SJSA1 (cell line): ENCODE results near the gene TSHZ2. TPM values are rescaled to one million over a fixed set of nuclear protein-coding genes. Genes with fewer than 3 reads are reported as not detected.
"Not testable (repeated sequence)": the region's sequence is repeated elsewhere in the genome, so short reads cannot be mapped to it uniquely, and the experiment has no call there.

ENCODE experiments used
- DNase-seq, 2 experiments: peaks; one replicate each; pipeline ENCODE4 v3.0.0-alpha.2; 2015 to 2020; ENCODE audit warnings: low spot score in 2 of 2, low read depth in 1 of 2
- H3K27ac ChIP-seq: fragments of 250-450 bp; sonication (Bioruptor Pico); 2 replicates; pipeline ENCODE4 v1.5.1; 2020; ENCODE audit warnings: mild to moderate bottlenecking, moderate library complexity
- H3K27me3 ChIP-seq: fragments of 250-450 bp; sonication (Bioruptor Pico); replicated peaks from 2 replicates; pipeline ENCODE4 v1.5.1; 2020; ENCODE audit warnings: mild to moderate bottlenecking, moderate library complexity
- H3K36me3 ChIP-seq: fragments of 250-450 bp; sonication (Bioruptor Pico); 2 replicates; pipeline ENCODE4 v1.5.1; 2020; ENCODE audit warnings: mild to moderate bottlenecking
- H3K4me1 ChIP-seq: fragments of 250-450 bp; sonication (Bioruptor Pico); replicated peaks from 2 replicates; pipeline ENCODE4 v1.6.1; 2021; ENCODE audit warnings: mild to moderate bottlenecking
- H3K4me3 ChIP-seq: fragments of 250-450 bp; sonication (Bioruptor Pico); 2 replicates; pipeline ENCODE4 v1.5.1; 2020; ENCODE audit warnings: mild to moderate bottlenecking
- H3K9me3 ChIP-seq: fragments of 250-450 bp; sonication (Bioruptor Pico); replicated peaks from 2 replicates; pipeline ENCODE4 v1.5.1; 2020; ENCODE audit warnings: mild to moderate bottlenecking
- total RNA-seq: library from RNA; depleted of rRNA; stranded (reverse); fragments of >200 nt; shearing (Covaris generic); gene quantifications from 2 replicates; pipeline ENCODE4 v1.2.3, GENCODE V29; 2014

The TSHZ2 gene
- total RNA-seq, 1 experiment from 2014 or later = not detected

- H3K9me3 ChIP-seq = no peaks in the 10 kb centered on the region
- DNase-seq = no peak
- no peaks in the 10 kb centered on the region for H3K36me3 ChIP-seq
- H3K27ac ChIP-seq = no peak overlapping the region
- no peaks in the 10 kb centered on the region for H3K4me1 ChIP-seq
- H3K4me3 ChIP-seq = no peak overlapping the region
- no peaks in the 10 kb centered on the region for H3K27me3 ChIP-seq
Observed at GRCh38 chr20:53463101-53463972, 491.2 kb downstream of the TSHZ2 start.

GRCh38 chr20:53466279-53466678 lies 494.1 kb downstream of the TSHZ2 start:
- DNase-seq = no peak
- H3K4me1 ChIP-seq = no peaks in the 10 kb centered on the region
- no peak overlapping the region for H3K4me3 ChIP-seq
- no peaks in the 10 kb centered on the region for H3K27me3 ChIP-seq
- no peaks in the 10 kb centered on the region for H3K9me3 ChIP-seq
- H3K27ac ChIP-seq = no peak overlapping the region
- H3K36me3 ChIP-seq = no peaks in the 10 kb centered on the region

GRCh38 chr20:53468587-53468986 lies 496.4 kb downstream of the TSHZ2 start:
- no peaks in the 10 kb centered on the region for H3K4me1 ChIP-seq
- no peaks in the 10 kb centered on the region for H3K36me3 ChIP-seq
- no peaks in the 10 kb centered on the region for H3K27me3 ChIP-seq
- H3K4me3 ChIP-seq = no peak overlapping the region
- no peaks in the 10 kb centered on the region for H3K9me3 ChIP-seq
- H3K27ac ChIP-seq = no peak overlapping the region
- DNase-seq = no peak

- H3K4me1 ChIP-seq, H3K27ac ChIP-seq, H3K36me3 ChIP-seq, H3K27me3 ChIP-seq, DNase-seq, H3K9me3 ChIP-seq, H3K4me3 ChIP-seq: not testable (repeated sequence)
Observed at GRCh38 chr20:53472859-53473258, 500.7 kb downstream of the TSHZ2 start.

- Histone ChIP-seq H3K27me3 (no peaks in the 10 kb centered on the region), H3K27ac (no peak overlapping the region), H3K4me1 (no peaks in the 10 kb centered on the region), H3K4me3 (no peak overlapping the region), H3K9me3 (no peaks in the 10 kb centered on the region), H3K36me3 (no peaks in the 10 kb centered on the region)
- no peak for DNase-seq
Observed at GRCh38 chr20:53480913-53481312, 508.8 kb downstream of the TSHZ2 start.

GRCh38 chr20:53487461-53488200 lies 515.5 kb downstream of the TSHZ2 start:
- Histone ChIP-seq H3K4me3 (no peak overlapping the region), H3K36me3 (no peaks in the 10 kb centered on the region), H3K4me1 (no peaks in the 10 kb centered on the region), H3K27me3 (peaks cover 9% of the 10 kb centered on the region), H3K9me3 (no peaks in the 10 kb centered on the region), H3K27ac (no peak overlapping the region)
- no peak for DNase-seq

- Histone ChIP-seq H3K4me1 (no peaks in the 10 kb centered on the region), H3K9me3 (no peaks in the 10 kb centered on the region), H3K27ac (no peak overlapping the region), H3K36me3 (no peaks in the 10 kb centered on the region), H3K27me3 (peaks cover 12% of the 10 kb centered on the region), H3K4me3 (no peak overlapping the region)
- DNase-seq = no peak
Observed at GRCh38 chr20:53488775-53489272, 516.7 kb downstream of the TSHZ2 start.

GRCh38 chr20:53489528-53489927 lies 517.4 kb downstream of the TSHZ2 start:
- no peak overlapping the region for H3K27ac ChIP-seq
- H3K27me3 ChIP-seq = peaks cover 12% of the 10 kb centered on the region
- no peaks in the 10 kb centered on the region for H3K9me3 ChIP-seq
- no peaks in the 10 kb centered on the region for H3K36me3 ChIP-seq
- DNase-seq = no peak
- H3K4me1 ChIP-seq = no peaks in the 10 kb centered on the region
- H3K4me3 ChIP-seq = no peak overlapping the region

- Histone ChIP-seq H3K4me3 (no peak overlapping the region), H3K9me3 (no peaks in the 10 kb centered on the region), H3K27ac (no peak overlapping the region), H3K4me1 (no peaks in the 10 kb centered on the region), H3K36me3 (no peaks in the 10 kb centered on the region), H3K27me3 (peaks cover 12% of the 10 kb centered on the region)
- no peak for DNase-seq
Observed at GRCh38 chr20:53490620-53491019, 518.5 kb downstream of the TSHZ2 start.

GRCh38 chr20:53491462-53491861 lies 519.3 kb downstream of the TSHZ2 start:
- no peak for DNase-seq
- Histone ChIP-seq H3K36me3 (no peaks in the 10 kb centered on the region), H3K27me3 (peaks cover 12% of the 10 kb centered on the region), H3K4me3 (no peak overlapping the region), H3K4me1 (no peaks in the 10 kb centered on the region), H3K27ac (no peak overlapping the region), H3K9me3 (no peaks in the 10 kb centered on the region)

GRCh38 chr20:53492212-53492611 lies 520.1 kb downstream of the TSHZ2 start:
- Histone ChIP-seq H3K36me3 (no peaks in the 10 kb centered on the region), H3K9me3 (no peaks in the 10 kb centered on the region), H3K4me3 (no peak overlapping the region), H3K27me3 (peaks cover 12% of the 10 kb centered on the region), H3K27ac (no peak overlapping the region), H3K4me1 (no peaks in the 10 kb centered on the region)
- DNase-seq = no peak

GRCh38 chr20:53493311-53493857 lies 521.2 kb downstream of the TSHZ2 start:
- no peak overlapping the region for H3K4me3 ChIP-seq
- H3K27ac ChIP-seq = no peak overlapping the region
- H3K4me1 ChIP-seq = no peaks in the 10 kb centered on the region
- peaks cover 9% of the 10 kb centered on the region for H3K27me3 ChIP-seq
- no peaks in the 10 kb centered on the region for H3K36me3 ChIP-seq
- H3K9me3 ChIP-seq = no peaks in the 10 kb centered on the region
- DNase-seq = no peak

- Histone ChIP-seq H3K4me1 (no peaks in the 10 kb centered on the region), H3K36me3 (no peaks in the 10 kb centered on the region), H3K4me3 (no peak overlapping the region), H3K27me3 (peaks cover 9% of the 10 kb centered on the region), H3K27ac (no peak overlapping the region), H3K9me3 (no peaks in the 10 kb centered on the region)
- DNase-seq = no peak
Observed at GRCh38 chr20:53494753-53495152, 522.6 kb downstream of the TSHZ2 start.
